NB4 (cell line): Measurements from ENCODE around the gene RPAIN.
"Not testable (repeated sequence)": the region's sequence is repeated elsewhere in the genome, so short reads cannot be mapped to it uniquely, and the experiment has no call there.

ENCODE experiments used
- DNase-seq: peaks from one replicate; pipeline ENCODE4 v3.0.0; 2010; ENCODE audit warnings: low read depth
- H3K4me3 ChIP-seq: one replicate; pipeline ENCODE4 v1.5.1; 2011; ENCODE audit warnings: mild to moderate bottlenecking, low read depth, low read length, moderate library complexity
- CTCF ChIP-seq: IDR thresholded peaks from one replicate; pipeline ENCODE4 v1.5.1; 2012; ENCODE audit warnings: low read depth, low read length
- MAX ChIP-seq: IDR thresholded peaks from 2 replicates; pipeline ENCODE4 v1.6.1; 2011; ENCODE audit warnings: low read depth, low read length
- MYC ChIP-seq: IDR thresholded peaks from 2 replicates; pipeline ENCODE4 v1.6.1; 2011; ENCODE audit warnings: low read depth, low read length
- POLR2A ChIP-seq: IDR thresholded peaks from 2 replicates; pipeline ENCODE4 v1.6.1; 2011; ENCODE audit warnings: mild to moderate bottlenecking; ENCODE audit not compliant: insufficient read length; ENCODE audit errors: extremely low read depth

Gene RPAIN

GRCh38 chr17:5422505-5422904, 2.5 kb downstream of the RPAIN start:
- no peak for DNase-seq
- TF ChIP-seq MYC (no peak), CTCF (no peak), MAX (no peak), POLR2A (no peak)
- H3K4me3 ChIP-seq: no peak overlapping the region

- TF ChIP-seq POLR2A (no peak), CTCF (no peak)
- no peak overlapping the region for H3K4me3 ChIP-seq
- DNase-seq: no peak
Measured at GRCh38 chr17:5424909-5425308, 4.9 kb downstream of the RPAIN start.

- DNase-seq: no peak
- H3K4me3 ChIP-seq: no peak overlapping the region
- TF ChIP-seq CTCF (no peak), MAX (no peak), POLR2A (no peak), MYC (no peak)
Measured at GRCh38 chr17:5425826-5426225, 5.8 kb downstream of the RPAIN start.

GRCh38 chr17:5429191-5429887, 9.4 kb downstream of the RPAIN start:
- H3K4me3 ChIP-seq: no peak overlapping the region
- no peak for DNase-seq
- no peak for TF ChIP-seq MAX
- TF ChIP-seq MYC: no peak
- no peak for TF ChIP-seq CTCF
- TF ChIP-seq POLR2A: no peak

GRCh38 chr17:5430413-5430999, 10.5 kb downstream of the RPAIN start:
- H3K4me3 ChIP-seq: no peak overlapping the region
- TF ChIP-seq MYC: no peak
- no peak for TF ChIP-seq CTCF
- no peak for DNase-seq

- H3K4me3 ChIP-seq, DNase-seq: not testable (repeated sequence)
- TF ChIP-seq CTCF: peak; percentile 17
Measured at GRCh38 chr17:5431234-5431633, 11.3 kb downstream of the RPAIN start.
